Adrenal gland (tissue), 12 donors: ENCODE data around the gene CEACAM6. TPM values are rescaled to one million over a fixed set of nuclear protein-coding genes. Genes with fewer than 3 reads are reported as not detected.

Experiments
- DNase-seq, 7 donors: peaks; one replicate each; pipeline ENCODE4 v3.0.0-alpha.2; 2019 to 2020
- H3K27ac ChIP-seq, 5 donors: fragments of 200-600 bp; sonication (generic) in 4 of 5; 1 replicate in 3 of 5; 2 replicates in 2 of 5; pipeline versions ENCODE4 v1.5.1 to v1.8.0; 2016 to 2020; ENCODE audit warnings: mild to moderate bottlenecking in 1 of 5
- H3K27me3 ChIP-seq: fragments of 200-600 bp; 2 replicates; pipeline ENCODE4 v1.8.0; 2021
- H3K36me3 ChIP-seq, 2 donors: fragments of 200-600 bp; replicated peaks in 1 of 2; 1 replicate in 1 of 2; 2 replicates in 1 of 2; pipeline versions ENCODE4 v1.5.1 to v1.8.0; 2018 to 2022
- H3K4me1 ChIP-seq, 2 donors: fragments of 200-600 bp; replicated peaks in 1 of 2; 1 replicate in 1 of 2; 2 replicates in 1 of 2; pipeline versions ENCODE4 v1.5.1 to v1.8.0; 2018 to 2021
- H3K4me3 ChIP-seq, 4 donors: fragments of 200-600 bp; sonication (generic) in 3 of 4; one replicate each; pipeline ENCODE4 v1.5.1; 2016 to 2018
- H3K9me3 ChIP-seq, 3 donors: fragments of 200-600 bp; sonication (generic) in 1 of 3; replicated peaks in 1 of 3; 1 replicate in 2 of 3; 2 replicates in 1 of 3; pipeline versions ENCODE4 v1.5.1 to v1.8.0; 2016 to 2021
- CTCF ChIP-seq, 6 experiments: fragments of 450-650 bp in 4 of 6; fragments of 200-600 bp in 2 of 6; sonication (generic) in 1 of 6; IDR thresholded peaks; 1 replicate in 5 of 6; 2 replicates in 1 of 6; pipeline versions ENCODE4 v1.5.1 to v1.8.0; 2016 to 2021; ENCODE audit warnings: antibody characterized with exemption in 6 of 6, mild to moderate bottlenecking in 2 of 6, moderate library complexity in 1 of 6
- POLR2A ChIP-seq, 2 donors: fragments of 450-650 bp; IDR thresholded peaks; one replicate each; pipeline ENCODE4 v1.6.1; 2017; ENCODE audit warnings: antibody characterized with exemption in 2 of 2, mild to moderate bottlenecking in 2 of 2, moderate library complexity in 1 of 2
- WGBS, 4 donors: extraction: QIAGEN DNeasy Blood & Tissue Kit in 2 of 4; methylation state at CpG; one replicate each; pipeline versions ENCODE4 v1.1.5 to v1.1.7; 2013 to 2017; 5-methylcytosine and 5-hydroxymethylcytosine counted together
- intact Hi-C, 2 donors: fragments of 100-400 bp; cut with DNase I; formaldehyde crosslinking; loops; one replicate each; pipeline versions ENCODE4 v1.14.1 to v1.15.0; 2022 to 2023
- polyA plus RNA-seq, 3 donors: library from polyadenylated mRNA; stranded (reverse); fragments of 200-250 nt in 2 of 3; fragments of 350-450 nt in 1 of 3; fragmentation: Illumina TruSeq in 1 of 3; extraction: RNeasy Lipid Tissue Mini Kit (QIAGEN cat#74804) in 1 of 3; gene quantifications; one replicate each; pipeline ENCODE4 v1.2.3, GENCODE V29; 2013 to 2014
- total RNA-seq, 9 donors: library from RNA; depleted of rRNA in 4 of 9; stranded (reverse); fragments of >200 nt in 4 of 9; fragments of 120-200 nt in 1 of 9; fragmentation: NEBNext Ultra II Directional in 1 of 9; extraction: Animal tissue kit (Norgen Biotek cat#: 25700) in 1 of 9; gene quantifications; one replicate each; pipeline versions ENCODE4 v1.1.0 to v1.2.4, GENCODE V29; 2013 to 2023
- donor health status: healthy with polysubstance abuse.
- donor health status: Bipolar disorder and iron deficiency.
- donor health status: DM: yes; HTN: yes; CAD: no.
- donor health status: DM: no; HTN: no; CAD: no.
- donor health status: DM: no; HTN: no; CAD: no.
- donor health status: DM: yes; HTN: yes; CAD: no.

The CEACAM6 gene
- total and polyA plus RNA-seq, 12 donors = 0.06 to 0.76 (median 0.24) TPM; not detected in 5

GRCh38 chr19:41813911-41814310, 58.6 kb downstream of the CEACAM6 start:
- Histone ChIP-seq H3K27me3 (no peaks in the 10 kb centered on the region), H3K27ac (no peak overlapping the region), H3K4me1 (no peaks in the 10 kb centered on the region), H3K4me3 (no peak overlapping the region), H3K36me3 (no peaks in the 10 kb centered on the region), H3K9me3 (no peaks in the 10 kb centered on the region)
- intact Hi-C loops = no loop called here
- DNase-seq = no peak
- WGBS, 4 donors = 41 to 60% (median 57%) methylated on average over 1 to 4 of the region's 4 CpGs
- TF ChIP-seq POLR2A (IDR thresholded peaks at IDR 0.05) (no peak), CTCF (IDR thresholded peaks at IDR 0.05) (no peak)

DNA sequence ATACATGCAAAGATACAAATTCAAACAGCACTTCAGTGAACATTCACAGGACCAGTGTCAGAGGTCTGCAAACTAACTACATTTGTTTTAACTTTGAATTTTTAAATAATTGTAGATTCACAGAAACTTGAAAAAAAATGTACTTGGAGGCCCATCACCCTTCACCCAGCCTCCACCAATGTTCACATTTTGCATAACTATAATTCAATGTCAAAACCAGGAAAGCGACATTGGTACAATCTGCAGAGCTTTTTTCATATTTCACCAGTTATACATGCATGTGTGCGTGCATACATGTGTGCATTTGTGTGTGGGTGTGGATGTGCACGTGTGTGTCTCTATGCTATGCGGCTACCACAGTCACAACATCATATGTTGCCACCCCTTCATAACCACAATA, 60.0 kb downstream of the CEACAM6 start:
- Histone ChIP-seq H3K36me3 (no peaks in the 10 kb centered on the region), H3K4me3 (no peak overlapping the region), H3K4me1 (no peaks in the 10 kb centered on the region), H3K27me3 (no peaks in the 10 kb centered on the region), H3K27ac (no peak overlapping the region), H3K9me3 (no peaks in the 10 kb centered on the region)
- DNase-seq = no peak
- WGBS, 4 donors = 67 to 83% (median 74%) methylated on average over 4 of the region's 4 CpGs
- TF ChIP-seq POLR2A (IDR thresholded peaks at IDR 0.05) = no peak
- TF ChIP-seq CTCF (IDR thresholded peaks at IDR 0.05) = no peak
- intact Hi-C loops = no loop called here

DNA sequence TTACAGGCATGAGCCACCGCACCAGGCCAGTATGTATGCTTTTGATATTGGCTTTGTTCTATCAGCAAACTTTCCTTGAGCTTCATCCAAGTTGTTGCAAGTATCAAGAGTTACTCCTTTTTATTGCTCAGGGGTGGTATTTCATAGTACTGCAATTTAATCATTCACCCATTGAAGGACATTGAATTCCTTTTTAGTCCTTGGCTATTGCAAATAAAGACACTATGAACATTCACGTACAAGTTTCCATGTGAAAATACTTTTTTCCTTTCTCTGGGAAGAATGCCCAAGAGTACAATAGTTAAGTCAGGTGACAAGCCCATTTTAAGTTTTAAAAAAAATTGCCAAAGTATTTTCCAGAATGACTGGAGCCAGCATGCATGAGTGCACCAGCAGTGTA, 61.4 kb downstream of the CEACAM6 start:
- no peaks in the 10 kb centered on the region for H3K36me3 ChIP-seq
- WGBS, 4 donors = 44 to 55% (median 55%) methylated on average over 2 of the region's 2 CpGs
- DNase-seq = no peak
- no peak for TF ChIP-seq POLR2A (IDR thresholded peaks at IDR 0.05)
- no peak for TF ChIP-seq CTCF (IDR thresholded peaks at IDR 0.05)
- intact Hi-C loops = no loop called here
- H3K4me3 ChIP-seq = no peak overlapping the region
- H3K27ac ChIP-seq = no peak overlapping the region
- no peaks in the 10 kb centered on the region for H3K27me3 ChIP-seq
- no peaks in the 10 kb centered on the region for H3K4me1 ChIP-seq
- no peaks in the 10 kb centered on the region for H3K9me3 ChIP-seq

DNA sequence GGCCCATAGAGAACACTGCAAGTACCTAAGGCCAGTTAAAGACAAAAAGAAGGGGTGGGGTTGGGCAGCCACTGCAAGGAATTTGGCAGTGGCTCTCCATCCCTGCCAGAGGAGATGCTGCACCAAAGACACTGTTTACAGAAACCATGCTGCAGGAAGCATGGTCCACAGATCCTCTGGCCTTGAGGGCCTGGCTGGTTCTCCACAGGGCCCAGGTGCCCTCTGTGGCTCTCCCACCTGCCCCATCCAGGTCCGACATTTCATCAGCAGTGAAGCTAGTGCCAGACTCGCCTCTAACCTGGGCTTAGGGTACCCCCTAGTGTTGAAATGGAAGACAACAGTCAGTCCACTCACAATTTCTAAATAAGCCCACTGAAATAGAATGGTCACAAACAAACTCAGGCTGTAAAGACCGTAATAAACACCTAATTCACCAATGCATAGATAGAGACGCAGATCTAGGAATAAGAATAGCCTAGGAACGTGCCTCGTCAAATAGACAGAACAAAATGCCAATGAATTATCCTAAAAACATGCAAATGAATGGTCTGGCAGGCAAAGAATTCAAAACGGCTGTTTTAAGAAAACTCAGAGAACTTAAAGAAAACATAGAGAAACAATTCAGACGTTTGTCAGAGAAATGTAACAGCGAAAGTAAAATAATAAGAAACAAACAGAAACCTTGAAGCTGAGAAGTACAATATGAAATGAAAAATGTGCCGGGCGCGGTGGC, 65.8 kb downstream of the CEACAM6 start:
- H3K9me3 ChIP-seq = no peaks in the 10 kb centered on the region
- H3K4me1 ChIP-seq = no peaks in the 10 kb centered on the region
- H3K27ac ChIP-seq = no peak overlapping the region
- no peak overlapping the region for H3K4me3 ChIP-seq
- peak; percentile 26 to 61 (median 56) for TF ChIP-seq CTCF (IDR thresholded peaks at IDR 0.05)
- no peak for TF ChIP-seq POLR2A (IDR thresholded peaks at IDR 0.05)
- H3K36me3 ChIP-seq = no peaks in the 10 kb centered on the region
- 33 to 37% (median 35%) methylated on average over 11 to 12 of the region's 12 CpGs for WGBS, 4 donors
- DNase-seq = peak in 1 of 7 donors; percentile 22
- intact Hi-C loops = no loop called here
- H3K27me3 ChIP-seq = peaks cover 5% of the 10 kb centered on the region

Other genes starting within 250 kb of the CEACAM6 start
- 1 to 10 TPM in 7 of 9 donors, under 1 TPM in 1, not detected in 1; 0.50 to 4.7 (median 2.3) TPM for gene CEACAM21, start 179.4 kb upstream of the CEACAM6 start, total RNA-seq
- gene CEACAM21, start 179.4 kb upstream of the CEACAM6 start, polyA plus RNA-seq = 1 to 10 TPM; 1.2 to 1.7 (median 1.5) TPM
- gene CEACAM4, start 128.5 kb upstream of the CEACAM6 start, total RNA-seq = 1 to 10 TPM in 3 of 9 donors, under 1 TPM in 3, not detected in 3; 0.19 to 1.6 (median 0.84) TPM
- under 1 TPM; 0.32 to 0.95 (median 0.84) TPM for gene CEACAM4, start 128.5 kb upstream of the CEACAM6 start, polyA plus RNA-seq
- under 1 TPM in 2 of 9 donors, not detected in 7; 0.08 to 0.28 TPM for gene CEACAM7, start 67.3 kb upstream of the CEACAM6 start, total RNA-seq
- gene CEACAM7, start 67.3 kb upstream of the CEACAM6 start, polyA plus RNA-seq = under 1 TPM in 2 of 3 donors, not detected in 1; 0.07 to 0.40 TPM
- gene CEACAM5, start 46.9 kb upstream of the CEACAM6 start, total RNA-seq = under 1 TPM in 4 of 9 donors, not detected in 5; 0.06 to 0.72 (median 0.35) TPM
- under 1 TPM in 2 of 3 donors, not detected in 1; 0.27 to 0.40 TPM for gene CEACAM5, start 46.9 kb upstream of the CEACAM6 start, polyA plus RNA-seq
- under 1 TPM in 3 of 9 donors, not detected in 6; 0.11 to 0.99 (median 0.68) TPM for gene CEACAM3, start 41.1 kb downstream of the CEACAM6 start, total RNA-seq
- under 1 TPM in 2 of 3 donors, not detected in 1; 0.30 to 0.32 TPM for gene CEACAM3, start 41.1 kb downstream of the CEACAM6 start, polyA plus RNA-seq
- gene LYPD4, start 89.2 kb downstream of the CEACAM6 start, total RNA-seq = not detected
- gene LYPD4, start 89.2 kb downstream of the CEACAM6 start, polyA plus RNA-seq = under 1 TPM in 1 of 3 donors, not detected in 2; 0.08 TPM
- gene DMRTC2, start 89.5 kb downstream of the CEACAM6 start, total RNA-seq = not detected
- gene DMRTC2, start 89.5 kb downstream of the CEACAM6 start, polyA plus RNA-seq = not detected
- 1,000 to 10,000 TPM in 6 of 9 donors, 100 to 1,000 TPM in 3; 418 to 2,240 (median 1,254) TPM for gene RPS19, start 104.7 kb downstream of the CEACAM6 start, total RNA-seq
- gene RPS19, start 104.7 kb downstream of the CEACAM6 start, polyA plus RNA-seq = 1,000 to 10,000 TPM in 2 of 3 donors, 100 to 1,000 TPM in 1; 534 to 3,405 (median 2,394) TPM
- 1 to 10 TPM in 1 of 9 donors, under 1 TPM in 5, not detected in 3; 0.28 to 1.0 (median 0.48) TPM for gene CD79A, start 121.7 kb downstream of the CEACAM6 start, total RNA-seq
- gene CD79A, start 121.7 kb downstream of the CEACAM6 start, polyA plus RNA-seq = 1 to 10 TPM in 2 of 3 donors, under 1 TPM in 1; 0.37 to 6.2 (median 1.3) TPM
- 10 to 100 TPM in 8 of 9 donors, 1 to 10 TPM in 1; 8.3 to 86.9 (median 53.9) TPM for gene ARHGEF1, start 127.7 kb downstream of the CEACAM6 start, total RNA-seq
- 100 to 1,000 TPM in 2 of 3 donors, 1 to 10 TPM in 1; 7.3 to 443 (median 196) TPM for gene ARHGEF1, start 127.7 kb downstream of the CEACAM6 start, polyA plus RNA-seq
- not detected for gene ERFL, start 172.9 kb downstream of the CEACAM6 start, total RNA-seq
- gene ERFL, start 172.9 kb downstream of the CEACAM6 start, polyA plus RNA-seq = under 1 TPM in 1 of 3 donors, not detected in 2; 0.10 TPM
- gene RABAC1, start 203.8 kb downstream of the CEACAM6 start, total RNA-seq = 100 to 1,000 TPM; 106 to 397 (median 183) TPM
- gene RABAC1, start 203.8 kb downstream of the CEACAM6 start, polyA plus RNA-seq = 100 to 1,000 TPM in 2 of 3 donors, 10 to 100 TPM in 1; 17.9 to 303 (median 174) TPM
- gene ATP1A3, start 238.7 kb downstream of the CEACAM6 start, total RNA-seq = 10 to 100 TPM in 2 of 9 donors, 1 to 10 TPM in 3, under 1 TPM in 3, not detected in 1; 0.11 to 35.0 (median 3.5) TPM
- 10 to 100 TPM in 1 of 3 donors, 1 to 10 TPM in 2; 4.1 to 14.2 (median 10.0) TPM for gene ATP1A3, start 238.7 kb downstream of the CEACAM6 start, polyA plus RNA-seq